C4-2B (cell line): ENCODE results near the gene TMEM25.

Experiments
- ZFX ChIP-seq: fragments of 450-650 bp; IDR thresholded peaks from 2 replicates; pipeline ENCODE4 v1.6.1; 2017
- TF ChIP-seq, protein P1 (sequence below): fragments of 450-650 bp; conservative IDR thresholded peaks from 2 replicates; pipeline ENCODE4 v1.5.1; 2017; ENCODE audit warnings: mild to moderate bottlenecking

GRCh38 chr11:118530180-118530682, 761 bp upstream of the TMEM25 start:
- TF ChIP-seq, protein P1, sequence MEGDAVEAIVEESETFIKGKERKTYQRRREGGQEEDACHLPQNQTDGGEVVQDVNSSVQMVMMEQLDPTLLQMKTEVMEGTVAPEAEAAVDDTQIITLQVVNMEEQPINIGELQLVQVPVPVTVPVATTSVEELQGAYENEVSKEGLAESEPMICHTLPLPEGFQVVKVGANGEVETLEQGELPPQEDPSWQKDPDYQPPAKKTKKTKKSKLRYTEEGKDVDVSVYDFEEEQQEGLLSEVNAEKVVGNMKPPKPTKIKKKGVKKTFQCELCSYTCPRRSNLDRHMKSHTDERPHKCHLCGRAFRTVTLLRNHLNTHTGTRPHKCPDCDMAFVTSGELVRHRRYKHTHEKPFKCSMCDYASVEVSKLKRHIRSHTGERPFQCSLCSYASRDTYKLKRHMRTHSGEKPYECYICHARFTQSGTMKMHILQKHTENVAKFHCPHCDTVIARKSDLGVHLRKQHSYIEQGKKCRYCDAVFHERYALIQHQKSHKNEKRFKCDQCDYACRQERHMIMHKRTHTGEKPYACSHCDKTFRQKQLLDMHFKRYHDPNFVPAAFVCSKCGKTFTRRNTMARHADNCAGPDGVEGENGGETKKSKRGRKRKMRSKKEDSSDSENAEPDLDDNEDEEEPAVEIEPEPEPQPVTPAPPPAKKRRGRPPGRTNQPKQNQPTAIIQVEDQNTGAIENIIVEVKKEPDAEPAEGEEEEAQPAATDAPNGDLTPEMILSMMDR, result no peak
- TF ChIP-seq ZFX, result no peak
